Measurements from ENCODE around the gene RUNX1. TPM values are rescaled to one million over a fixed set of nuclear protein-coding genes. Genes with fewer than 3 reads are reported as not detected.

RUNX1 gene
- total and polyA plus RNA-seq, 5 experiments from 2014 or later, result 13.1 to 69.0 (median 22.6) TPM

GRCh38 chr21:34748862-34749261, 300.2 kb downstream of the RUNX1 start:
- peaks cover 7 to 34% (median 13%) of the 10 kb centered on the region in 5 donors for H3K27me3 Mint-ChIP-seq
- H3K9me3 Mint-ChIP-seq, result no peaks in the 10 kb centered on the region
- POLR2A ChIA-PET, result no interaction called here
- no peak overlapping the region for H3K27ac Mint-ChIP-seq
- DNase-seq (no peak), ATAC-seq (no peak)
- no peak overlapping the region for H3K4me3 Mint-ChIP-seq
- H3K36me3 Mint-ChIP-seq, result no peaks in the 10 kb centered on the region
- peaks cover 3 to 6% (median 4%) of the 10 kb centered on the region in 4 donors for H3K4me1 Mint-ChIP-seq

- Mint-ChIP-seq H3K4me3 (peak overlapping the region in 9 of 10 donors; percentile 40 to 73 (median 62)), H3K9me3 (no peaks in the 10 kb centered on the region), H3K36me3 (no peaks in the 10 kb centered on the region), H3K4me1 (peaks cover 3 to 6% (median 4%) of the 10 kb centered on the region in 4 donors), H3K27ac (peak overlapping the region in 2 of 10 donors; percentile 33 to 76), H3K27me3 (peaks cover 0 to 25% (median 8%) of the 10 kb centered on the region in 5 donors)
- DNase-seq (peak in 8 of 10 donors; percentile 36 to 69 (median 46)), ATAC-seq (peak; percentile 68 to 76)
- POLR2A ChIA-PET, result no interaction called here
These were observed 303.4 kb downstream of the RUNX1 start for GRCh38 chr21:34745557-34746255.

GRCh38 chr21:34744801-34745200, 304.3 kb downstream of the RUNX1 start:
- peaks cover 3 to 6% (median 4%) of the 10 kb centered on the region in 4 donors for H3K4me1 Mint-ChIP-seq
- H3K27me3 Mint-ChIP-seq, result peaks cover 3 to 25% (median 5%) of the 10 kb centered on the region in 5 donors
- no peak for DNase-seq
- no peak for ATAC-seq
- POLR2A ChIA-PET, result no interaction called here
- no peaks in the 10 kb centered on the region for H3K36me3 Mint-ChIP-seq
- no peaks in the 10 kb centered on the region for H3K9me3 Mint-ChIP-seq
- H3K4me3 Mint-ChIP-seq, result no peak overlapping the region
- H3K27ac Mint-ChIP-seq, result no peak overlapping the region

- H3K36me3 Mint-ChIP-seq, result no peaks in the 10 kb centered on the region
- no peak overlapping the region for H3K4me3 Mint-ChIP-seq
These were observed 305.3 kb downstream of the RUNX1 start for GRCh38 chr21:34743831-34744230.

GRCh38 chr21:34743285-34743684, 305.8 kb downstream of the RUNX1 start:
- DNase-seq (no peak), ATAC-seq (no peak)
- Mint-ChIP-seq H3K4me3 (no peak overlapping the region), H3K27me3 (peaks cover 3 to 25% (median 5%) of the 10 kb centered on the region in 5 donors), H3K27ac (peak overlapping the region in 1 of 10 donors; percentile 17), H3K4me1 (peaks cover 3 to 6% (median 4%) of the 10 kb centered on the region in 4 donors), H3K36me3 (no peaks in the 10 kb centered on the region), H3K9me3 (no peaks in the 10 kb centered on the region)
- POLR2A ChIA-PET, result no interaction called here

More at GRCh38 chr21:34743831-34744230, 305.3 kb downstream of the RUNX1 start:
- POLR2A ChIA-PET, result no interaction called here
- Mint-ChIP-seq H3K4me1 (peaks cover 3 to 6% (median 4%) of the 10 kb centered on the region in 4 donors), H3K27me3 (peaks cover 3 to 25% (median 5%) of the 10 kb centered on the region in 5 donors), H3K9me3 (no peaks in the 10 kb centered on the region), H3K27ac (peak overlapping the region in 1 of 10 donors; percentile 17)
- ATAC-seq (no peak), DNase-seq (no peak)

- Mint-ChIP-seq H3K4me1 (no peaks in the 10 kb centered on the region), H3K4me3 (no peak overlapping the region), H3K27ac (no peak overlapping the region), H3K27me3 (peaks cover 2 to 36% (median 6%) of the 10 kb centered on the region in 5 donors), H3K9me3 (no peaks in the 10 kb centered on the region), H3K36me3 (no peaks in the 10 kb centered on the region)
- POLR2A ChIA-PET, result no interaction called here
- ATAC-seq, result no peak
- no peak for DNase-seq
These were observed 308.9 kb downstream of the RUNX1 start for GRCh38 chr21:34740198-34740597.

All from naive thymus-derived CD8-positive, alpha-beta T cell (primary cell).